WTC11 (cell line): ENCODE data around the gene BBOX1.

Experiments used
- ATF1 ChIP-seq: sonication (generic); formaldehyde crosslinking; IDR thresholded peaks from 2 replicates; pipeline ENCODE4 v1.8.1; 2023; ENCODE audit warnings: mild to moderate bottlenecking, moderate library complexity, missing genetic modification reagents
- CTCF ChIP-seq: fragments of 200-600 bp; IDR thresholded peaks from 2 replicates; pipeline ENCODE4 v1.8.0; 2022; ENCODE audit warnings: antibody characterized with exemption

DNA sequence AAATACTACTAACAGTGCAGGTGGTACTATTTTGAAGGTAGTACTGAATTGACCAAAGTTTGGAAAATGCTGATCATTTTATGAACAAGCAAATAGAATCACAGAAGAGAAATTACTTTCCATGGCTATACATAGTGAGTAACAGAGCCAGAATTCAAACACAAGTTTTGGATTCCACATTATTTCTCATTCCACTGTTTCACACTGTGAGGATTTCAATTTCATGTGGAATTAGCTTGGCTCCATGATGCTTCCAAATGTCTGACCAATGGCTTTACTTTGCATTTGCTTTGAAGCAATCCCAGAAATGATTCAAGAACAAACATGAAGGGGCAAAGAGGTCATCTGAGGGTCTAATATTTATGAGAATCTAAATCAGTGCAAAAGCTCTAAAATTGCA, 98.1 kb downstream of the BBOX1 start:
- TF ChIP-seq CTCF (no peak), ATF1 (CRISPR knock-in tag) (no peak)
